Nephron (organoid): ENCODE data around the gene PPP6C.
"Not testable (repeated sequence)": the region's sequence is repeated elsewhere in the genome, so short reads cannot be mapped to it uniquely, and the experiment has no call there.

Experiments used
- H3K27ac Mint-ChIP-seq, 3 experiments: 2 replicates each; pipeline ENCODE4 v1.8.0; 2020; ENCODE audit warnings: mixed read lengths in 3 of 3, mild to moderate bottlenecking in 2 of 3, moderate library complexity in 1 of 3
- H3K27me3 Mint-ChIP-seq: 2 replicates; pipeline ENCODE4 v1.8.0; 2021; ENCODE audit warnings: low read depth, mild to moderate bottlenecking, moderate library complexity, mixed read lengths
- H3K36me3 Mint-ChIP-seq: 2 replicates; pipeline ENCODE4 v1.8.0; 2020; ENCODE audit warnings: low read depth, mixed read lengths
- H3K4me1 Mint-ChIP-seq: 2 replicates; pipeline ENCODE4 v1.8.0; 2020; ENCODE audit warnings: mixed read lengths
- H3K4me3 Mint-ChIP-seq, 3 experiments: 2 replicates each; pipeline ENCODE4 v1.8.0; 2020; ENCODE audit warnings: mild to moderate bottlenecking in 3 of 3, mixed read lengths in 3 of 3, moderate library complexity in 2 of 3
- H3K9me3 Mint-ChIP-seq: 2 replicates; pipeline ENCODE4 v1.8.0; 2020; ENCODE audit warnings: mixed read lengths
- CTCF ChIP-seq, 3 experiments: fragments of 200-600 bp; sonication (generic); IDR thresholded peaks; one replicate each; pipeline ENCODE4 v1.5.0; 2021; ENCODE audit warnings: antibody characterized with exemption in 3 of 3; ENCODE audit not compliant: unreplicated experiment in 3 of 3

Gene PPP6C

GRCh38 chr9:125233678-125234077 is 44.1 kb upstream of the PPP6C start:
- no peak overlapping the region for H3K4me3 Mint-ChIP-seq
- no peaks in the 10 kb centered on the region for H3K9me3 Mint-ChIP-seq

GRCh38 chr9:125227761-125228160 is 38.2 kb upstream of the PPP6C start:
- Mint-ChIP-seq H3K9me3 (no peaks in the 10 kb centered on the region), H3K36me3 (peaks cover 25% of the 10 kb centered on the region), H3K4me1 (no peaks in the 10 kb centered on the region), H3K27me3 (no peaks in the 10 kb centered on the region), H3K27ac (no peak overlapping the region), H3K4me3 (no peak overlapping the region)
- TF ChIP-seq CTCF (IDR thresholded peaks at IDR 0.05; ENCODE audit: unreplicated experiment in 3 of 3) = no peak

More at GRCh38 chr9:125233678-125234077, 44.1 kb upstream of the PPP6C start:
- H3K4me1 Mint-ChIP-seq = peaks cover 34% of the 10 kb centered on the region
- H3K27me3 Mint-ChIP-seq = no peaks in the 10 kb centered on the region
- no peak for TF ChIP-seq CTCF (IDR thresholded peaks at IDR 0.05; ENCODE audit: unreplicated experiment in 3 of 3)
- peak overlapping the region in 1 of 3 experiments; percentile 22 for H3K27ac Mint-ChIP-seq
- H3K36me3 Mint-ChIP-seq = peaks cover 64% of the 10 kb centered on the region

GRCh38 chr9:125224858-125225257 is 35.3 kb upstream of the PPP6C start:
- not testable (repeated sequence) for H3K4me3 Mint-ChIP-seq, H3K27ac Mint-ChIP-seq, H3K27me3 Mint-ChIP-seq, H3K9me3 Mint-ChIP-seq, H3K4me1 Mint-ChIP-seq
- peaks cover 27% of the 10 kb centered on the region for H3K36me3 Mint-ChIP-seq

- H3K36me3 Mint-ChIP-seq = peaks cover 39% of the 10 kb centered on the region
- no peak overlapping the region for H3K4me3 Mint-ChIP-seq
- H3K9me3 Mint-ChIP-seq = no peaks in the 10 kb centered on the region
- H3K27me3 Mint-ChIP-seq = no peaks in the 10 kb centered on the region
- no peak overlapping the region for H3K27ac Mint-ChIP-seq
- no peak for TF ChIP-seq CTCF (IDR thresholded peaks at IDR 0.05; ENCODE audit: unreplicated experiment in 3 of 3)
- no peaks in the 10 kb centered on the region for H3K4me1 Mint-ChIP-seq
These were observed 29.0 kb upstream of the PPP6C start for GRCh38 chr9:125218621-125219020.

- H3K27ac Mint-ChIP-seq = no peak overlapping the region
- no peak for TF ChIP-seq CTCF (IDR thresholded peaks at IDR 0.05; ENCODE audit: unreplicated experiment in 3 of 3)
- no peak overlapping the region for H3K4me3 Mint-ChIP-seq
- H3K4me1 Mint-ChIP-seq = no peaks in the 10 kb centered on the region
- H3K36me3 Mint-ChIP-seq = peaks cover 46% of the 10 kb centered on the region
- no peaks in the 10 kb centered on the region for H3K9me3 Mint-ChIP-seq
- no peaks in the 10 kb centered on the region for H3K27me3 Mint-ChIP-seq
These were observed 24.6 kb upstream of the PPP6C start for GRCh38 chr9:125214186-125214585.

- no peak for TF ChIP-seq CTCF (IDR thresholded peaks at IDR 0.05; ENCODE audit: unreplicated experiment in 3 of 3)
- Mint-ChIP-seq H3K36me3 (peaks cover 45% of the 10 kb centered on the region), H3K27me3 (no peaks in the 10 kb centered on the region), H3K4me3 (peak overlapping the region; percentile 11 to 37 (median 11)), H3K4me1 (peaks cover 9% of the 10 kb centered on the region), H3K9me3 (no peaks in the 10 kb centered on the region), H3K27ac (no peak overlapping the region)
These were observed 14.9 kb upstream of the PPP6C start for GRCh38 chr9:125204477-125204876.
